ENCODE measurements around the gene CDSN. TPM values are rescaled to one million over a fixed set of nuclear protein-coding genes. Genes with fewer than 3 reads are reported as not detected.

The CDSN gene
- total and polyA plus RNA-seq, 2 of the 8 experiments (the other 6 are each of a cell fraction or from before 2014, with no cell fraction given) = not detected

DNA sequence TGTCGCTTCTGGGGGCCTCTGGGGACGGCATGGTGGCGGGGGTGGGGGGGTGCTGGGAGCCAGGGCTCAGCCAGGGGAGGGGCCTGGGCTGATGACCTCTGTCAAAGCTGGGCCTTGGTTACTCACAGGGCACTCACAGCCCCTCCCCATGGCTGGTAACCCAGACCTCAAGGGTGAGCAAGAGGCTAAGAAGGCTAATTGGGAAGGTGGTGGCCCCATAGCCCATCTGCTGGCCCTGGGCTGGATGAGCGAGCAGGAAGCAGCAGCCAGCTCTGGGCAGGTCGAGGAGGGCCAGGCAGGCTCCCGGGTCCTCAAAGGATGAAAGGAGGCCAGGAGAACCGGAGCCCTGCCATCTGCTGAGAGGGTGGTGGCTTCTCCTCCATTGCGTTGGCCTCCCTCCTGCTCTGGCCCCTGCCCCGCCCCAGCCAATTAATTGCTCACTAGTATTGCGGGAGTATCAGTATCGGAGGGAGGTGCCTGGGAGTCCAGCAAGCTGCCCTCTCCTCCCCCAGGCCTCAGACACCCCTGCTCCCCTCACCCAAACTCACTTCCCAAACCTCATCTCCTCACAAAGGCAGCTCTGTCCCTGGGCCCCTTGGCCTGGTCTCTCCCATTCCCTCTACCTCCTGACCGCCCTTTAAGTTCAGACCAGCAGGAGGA lies 1.0 kb upstream of the CDSN start (continued):
- no peak for TF ChIP-seq CHD7 (IDR thresholded peaks at IDR 0.05; ENCODE audit: insufficient replicate concordance, low read length)
- no peak for TF ChIP-seq SIN3A (conservative IDR thresholded peaks at IDR 0.05 in 1 of 2, IDR thresholded peaks at IDR 0.05 in 1 of 2; ENCODE audit: low read depth in 1 of 2, low read length in 2 of 2)
- TF ChIP-seq SP1 (IDR thresholded peaks at IDR 0.05; ENCODE audit: low read depth, low read length) = no peak
- TF ChIP-seq FOSL1 (IDR thresholded peaks at IDR 0.05; ENCODE audit: insufficient read depth, low read depth, low read length) = no peak
- no peak for TF ChIP-seq TCF12 (IDR thresholded peaks at IDR 0.05; ENCODE audit: low read depth, low read length)
- no peak for TF ChIP-seq ATF2 (IDR thresholded peaks at IDR 0.05; ENCODE audit: low read length)
- TF ChIP-seq RXRA (IDR thresholded peaks at IDR 0.05; ENCODE audit: insufficient read depth, low read depth, low read length) = no peak
- no peak for TF ChIP-seq NANOG (IDR thresholded peaks at IDR 0.05; ENCODE audit: insufficient read depth, low read depth, low read length, poor library complexity, severe bottlenecking)

Measured in H1 (cell line).